NCI-H1436 (cell line): ENCODE data around the gene MUC12.
"Not testable (repeated sequence)": the region's sequence is repeated elsewhere in the genome, so short reads cannot be mapped to it uniquely, and the experiment has no call there.

Source experiments
- DNase-seq: peaks from one replicate; lab custom pipeline; 2025; lab: John Stamatoyannopoulos, UW

MUC12 gene

GRCh38 chr7:101064176-101064550, 94.8 kb downstream of the MUC12 start:
- DNase-seq, result not testable (repeated sequence)

- DNase-seq, result not testable (repeated sequence)
Measured at GRCh38 chr7:101065162-101065561, 95.8 kb downstream of the MUC12 start.

GRCh38 chr7:101066141-101066832, 96.9 kb downstream of the MUC12 start:
- DNase-seq, result no peak

GRCh38 chr7:101066833-101067177, 97.4 kb downstream of the MUC12 start:
- no peak for DNase-seq

- no peak for DNase-seq
Measured at GRCh38 chr7:101068401-101068800, 99.0 kb downstream of the MUC12 start.
